SH-SY5Y (cell line): ENCODE data around the gene ZDHHC19.

Experiments used
- GATA2 ChIP-seq: IDR thresholded peaks from 2 replicates; pipeline ENCODE4 v1.6.1; 2011; ENCODE audit warnings: mild to moderate bottlenecking, low read depth, low read length
- GATA3 ChIP-seq: IDR thresholded peaks from 2 replicates; pipeline ENCODE4 v1.6.1; 2011; ENCODE audit warnings: low read depth, mild to moderate bottlenecking, low read length, moderate library complexity

The ZDHHC19 gene

DNA sequence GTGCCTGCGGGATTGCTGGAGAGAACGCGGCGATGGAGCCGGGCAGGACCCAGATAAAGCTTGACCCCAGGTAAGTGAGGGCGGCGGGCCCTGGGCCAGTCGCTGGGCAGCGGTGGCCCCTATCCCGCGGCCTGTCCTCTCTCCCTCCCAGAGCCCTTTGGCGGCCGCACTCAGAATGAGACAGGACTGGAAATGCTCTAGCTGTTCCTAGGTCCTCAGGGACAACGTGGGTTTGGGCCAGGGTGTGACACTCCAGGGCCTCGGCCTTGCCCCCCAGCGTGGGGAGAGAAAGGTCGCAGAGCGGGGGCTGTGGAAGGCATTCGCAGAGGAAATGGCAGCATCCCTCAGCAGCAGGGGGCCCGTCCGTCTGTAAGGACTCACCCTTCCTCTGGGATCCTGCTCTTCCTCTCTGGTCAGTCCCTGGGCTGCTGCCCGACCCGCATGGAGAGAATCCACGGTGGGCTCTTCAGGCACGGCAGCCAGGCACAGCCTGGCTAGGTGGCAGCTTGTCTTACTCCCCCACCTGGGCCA lies 5.5 kb upstream of the ZDHHC19 start:
- TF ChIP-seq GATA2, result no peak
- TF ChIP-seq GATA3, result no peak

DNA sequence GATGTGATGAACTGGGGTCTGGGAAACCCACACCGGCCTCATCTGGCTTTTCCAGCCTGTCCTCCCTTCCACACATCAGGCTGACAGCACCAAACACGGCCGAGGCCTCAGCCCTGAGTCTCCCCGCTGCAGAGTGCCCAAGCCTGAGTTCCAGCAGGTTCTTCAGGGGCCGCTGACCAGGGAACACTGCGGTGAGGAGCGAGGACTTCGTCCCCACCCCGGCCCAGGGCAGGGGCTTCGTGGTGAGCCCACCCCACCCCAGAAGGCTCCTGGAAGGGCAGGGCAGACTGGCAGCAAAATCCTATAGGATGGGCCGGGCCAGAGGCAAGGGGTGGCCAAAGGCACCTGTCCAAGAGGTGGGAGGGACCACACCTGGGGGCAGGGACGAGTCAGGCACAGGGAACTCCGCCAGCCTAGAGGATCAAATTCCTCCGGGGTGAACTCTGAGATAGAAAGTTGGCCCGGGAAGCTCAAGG lies 4.9 kb upstream of the ZDHHC19 start, which contains the start of gene SLC51A:
Gene SLC51A (plus strand): TSS at position 446 of the 476 bp plus-strand sequence. CDS start 179 bp downstream, outside the sequence.
- TF ChIP-seq GATA2 (no peak), GATA3 (no peak)

DNA sequence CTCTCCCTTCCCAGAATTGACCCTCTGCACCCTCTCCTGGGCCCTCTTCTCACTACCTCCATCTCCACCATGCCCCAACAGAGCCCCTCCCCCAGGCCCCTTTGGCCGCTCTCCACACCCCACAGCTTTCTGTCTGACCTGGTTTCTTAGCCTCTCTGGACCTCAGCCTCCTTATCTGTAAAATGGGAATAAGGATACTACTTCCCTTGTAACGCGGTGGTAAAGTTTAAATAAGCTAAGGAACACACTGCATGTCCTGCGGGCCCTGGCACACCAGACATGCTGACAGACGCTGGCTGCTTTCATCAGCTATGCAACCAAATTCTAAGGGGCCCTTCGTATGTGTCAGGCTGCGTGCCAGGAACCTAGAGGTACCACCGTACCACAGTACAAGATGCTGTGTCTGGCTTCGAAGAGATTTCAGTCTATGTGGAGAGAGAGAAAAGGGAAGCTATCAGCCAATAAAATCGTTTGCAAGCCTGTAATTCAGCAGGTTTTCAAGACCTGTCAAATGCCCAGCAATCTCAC lies 4.4 kb upstream of the ZDHHC19 start:
- TF ChIP-seq GATA3, result no peak
- no peak for TF ChIP-seq GATA2

DNA sequence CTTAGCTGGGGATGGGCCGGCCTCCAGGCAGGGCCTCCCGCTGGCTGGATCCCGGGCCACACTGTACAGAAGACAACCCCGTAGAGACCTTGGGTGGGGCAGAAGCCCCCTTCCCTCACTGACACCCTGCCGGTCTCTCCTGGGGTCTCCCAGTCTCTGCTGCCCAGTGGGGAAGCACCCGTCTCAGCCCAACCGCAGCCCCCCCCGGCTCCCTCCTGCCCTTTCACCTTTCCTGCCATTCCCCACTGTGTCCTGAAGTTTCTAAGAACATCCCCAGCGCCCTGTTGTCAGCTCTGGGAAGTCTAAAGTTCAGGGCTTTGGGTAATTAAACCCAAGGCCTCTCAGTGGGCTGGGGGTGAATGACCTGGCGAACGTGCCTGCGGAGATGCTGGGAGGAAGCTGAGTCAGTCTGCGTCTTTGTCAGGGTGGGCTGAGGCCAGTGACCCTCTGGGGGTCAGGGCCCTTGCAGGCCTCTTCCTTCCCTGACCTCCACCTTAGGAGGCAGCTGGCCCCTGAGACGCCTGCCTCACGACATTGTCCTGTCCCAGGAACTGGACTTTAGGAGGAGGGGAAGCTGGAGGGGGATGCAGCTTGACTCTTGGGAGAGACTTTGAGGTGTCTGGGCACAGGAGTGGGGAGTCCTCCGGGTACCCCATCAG lies 3.7 kb upstream of the ZDHHC19 start:
- TF ChIP-seq GATA2, result no peak
- no peak for TF ChIP-seq GATA3

DNA sequence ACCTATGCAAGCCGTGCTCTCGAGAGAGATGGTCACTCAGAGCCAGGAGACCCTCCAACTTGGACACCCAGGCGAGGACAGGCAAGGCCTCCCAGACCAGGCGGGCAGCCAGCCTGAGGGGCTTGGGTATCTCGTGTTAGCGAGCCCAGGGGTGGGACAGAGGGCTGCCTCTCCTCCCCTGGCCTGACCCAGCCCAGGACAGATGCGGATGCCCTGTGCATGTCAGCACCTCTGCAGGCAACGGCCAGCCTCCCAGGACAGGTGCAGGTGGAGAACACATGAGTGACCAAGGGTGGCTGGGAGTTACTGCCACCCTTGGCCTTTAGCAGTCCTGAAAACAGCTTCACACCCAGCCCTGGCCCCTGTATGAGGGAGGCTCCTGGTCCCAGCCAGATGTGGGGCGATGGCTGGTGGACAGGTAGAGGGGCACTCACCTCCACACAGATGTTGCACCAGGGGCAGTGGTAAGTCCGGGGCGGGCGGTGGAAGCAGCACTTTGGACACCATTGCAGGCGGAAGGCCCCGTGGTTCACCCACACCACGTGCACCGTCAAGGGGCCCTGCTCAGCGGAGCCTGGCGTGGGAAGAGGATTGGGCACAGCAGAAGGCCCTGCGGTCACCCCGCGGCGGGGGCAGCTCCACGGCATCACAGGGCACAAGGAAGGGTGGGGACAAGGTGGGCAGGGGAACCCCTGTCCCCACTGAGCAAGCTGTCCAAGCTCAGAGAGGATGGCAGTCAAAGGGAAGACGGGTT lies 2.1 kb downstream of the ZDHHC19 start:
- TF ChIP-seq GATA3, result no peak
- no peak for TF ChIP-seq GATA2

DNA sequence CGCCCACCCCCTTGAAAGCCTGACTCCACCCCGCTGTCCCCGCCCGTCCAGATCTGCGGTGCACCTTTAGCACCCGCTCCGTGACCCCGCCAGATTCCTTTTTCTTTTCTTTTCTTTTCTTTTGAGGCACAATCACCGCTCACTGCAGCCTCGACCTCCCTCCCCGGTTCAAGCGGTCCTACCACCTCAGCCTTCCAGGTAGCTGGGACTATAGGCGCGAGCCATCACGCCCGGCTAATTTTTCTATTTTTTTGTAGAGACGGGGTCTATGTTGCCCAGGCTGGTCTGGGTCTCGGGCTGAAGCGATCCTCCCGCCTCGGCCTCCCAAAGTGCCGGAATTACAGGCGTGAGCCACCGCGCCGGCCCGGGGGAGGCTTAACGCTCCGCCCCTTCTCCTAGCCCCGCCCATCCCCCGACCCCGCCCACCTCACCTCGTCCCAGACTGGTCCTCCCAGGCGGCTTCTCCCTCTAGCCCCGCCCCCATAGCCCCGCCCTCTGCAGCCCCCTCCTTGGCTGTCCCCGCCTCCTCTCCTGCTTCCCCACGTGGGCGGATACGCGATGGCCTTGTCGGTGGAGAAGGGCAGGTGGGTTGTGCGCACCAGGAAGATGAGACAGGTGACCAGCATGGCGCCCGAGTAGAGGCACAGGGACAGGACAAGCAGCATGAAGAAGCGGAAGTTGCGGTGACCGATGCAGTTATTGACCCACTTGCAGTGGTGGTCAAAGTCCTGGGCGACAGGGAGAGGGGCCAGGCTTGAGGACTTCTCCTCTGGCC lies 3.2 kb downstream of the ZDHHC19 start:
- TF ChIP-seq GATA3 (no peak), GATA2 (no peak)

DNA sequence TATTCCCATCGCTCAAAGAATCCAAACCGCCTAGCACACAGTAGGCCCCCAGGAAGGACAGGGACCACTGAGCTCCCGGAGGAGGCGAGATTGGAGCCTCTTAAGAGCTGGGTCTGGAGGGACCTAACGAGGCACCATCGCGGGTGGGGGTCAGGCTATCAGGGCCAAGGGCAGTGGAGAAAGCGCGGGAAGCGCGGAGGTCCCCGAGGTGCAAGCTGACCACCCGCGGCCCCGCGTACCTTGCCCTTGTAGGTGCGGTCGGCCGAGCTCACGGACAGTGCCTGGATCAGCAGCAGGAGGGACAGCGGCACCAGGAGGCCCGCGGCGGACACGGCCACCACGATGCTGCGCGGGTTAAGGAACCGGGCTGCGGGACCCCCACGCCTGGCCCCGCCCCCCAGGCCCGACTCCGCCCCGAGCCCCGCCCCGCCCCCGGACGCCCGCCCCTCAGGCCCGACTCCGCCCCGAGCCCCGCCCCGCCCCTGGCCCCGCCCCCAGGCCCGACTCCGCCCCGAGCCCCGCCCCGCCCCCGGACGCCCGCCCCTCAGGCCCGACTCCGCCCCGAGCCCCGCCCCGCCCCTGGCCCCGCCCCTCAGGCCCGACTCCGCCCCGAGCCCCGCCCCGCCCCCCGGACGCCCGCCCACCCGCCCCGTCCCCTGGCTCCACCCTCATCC lies 3.9 kb downstream of the ZDHHC19 start:
- TF ChIP-seq GATA2, result no peak

DNA sequence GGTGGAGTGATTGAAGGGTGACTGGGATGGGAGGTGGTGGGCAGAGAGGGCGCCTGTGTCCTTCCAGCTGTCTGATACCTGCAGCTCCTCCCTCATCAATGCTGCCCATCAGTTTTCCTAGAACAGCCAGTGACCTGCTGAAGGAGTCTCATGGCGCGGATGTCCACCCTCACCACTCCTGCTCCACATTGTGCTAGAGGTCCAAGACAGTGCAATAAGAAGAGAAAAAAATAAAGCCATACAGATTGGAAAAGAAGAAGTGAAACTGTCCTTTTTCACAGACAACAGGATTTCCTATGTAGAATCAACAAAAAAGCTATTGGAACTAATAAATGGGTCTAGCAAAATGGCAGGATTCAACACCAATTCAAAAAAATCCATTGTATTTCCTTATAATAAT lies 7.4 kb downstream of the ZDHHC19 start:
- TF ChIP-seq GATA2 (no peak), GATA3 (no peak)

DNA sequence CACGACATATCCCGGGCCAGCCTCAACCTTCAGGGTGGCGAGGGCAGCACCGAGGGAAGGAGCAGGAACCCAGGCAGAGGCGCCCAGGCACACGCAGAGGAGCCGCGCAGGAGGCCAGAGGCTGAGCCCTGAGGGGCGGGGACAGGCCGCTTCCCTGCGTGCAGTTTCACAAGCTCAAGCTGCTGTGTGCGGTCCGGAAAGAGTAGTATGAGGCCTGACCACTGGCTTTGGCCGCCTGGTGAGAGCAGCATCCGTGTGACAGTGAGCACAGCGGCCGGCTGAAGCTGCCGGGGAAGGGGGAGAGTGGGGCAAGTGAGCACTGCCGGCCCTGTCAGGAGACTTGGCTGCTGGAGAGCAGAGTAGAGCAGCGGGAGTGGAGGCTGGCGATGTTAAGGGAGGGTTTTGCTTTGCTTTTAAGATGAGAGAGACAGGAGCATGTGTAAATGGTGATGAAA lies 8.7 kb downstream of the ZDHHC19 start:
- TF ChIP-seq GATA2 (no peak), GATA3 (no peak)

DNA sequence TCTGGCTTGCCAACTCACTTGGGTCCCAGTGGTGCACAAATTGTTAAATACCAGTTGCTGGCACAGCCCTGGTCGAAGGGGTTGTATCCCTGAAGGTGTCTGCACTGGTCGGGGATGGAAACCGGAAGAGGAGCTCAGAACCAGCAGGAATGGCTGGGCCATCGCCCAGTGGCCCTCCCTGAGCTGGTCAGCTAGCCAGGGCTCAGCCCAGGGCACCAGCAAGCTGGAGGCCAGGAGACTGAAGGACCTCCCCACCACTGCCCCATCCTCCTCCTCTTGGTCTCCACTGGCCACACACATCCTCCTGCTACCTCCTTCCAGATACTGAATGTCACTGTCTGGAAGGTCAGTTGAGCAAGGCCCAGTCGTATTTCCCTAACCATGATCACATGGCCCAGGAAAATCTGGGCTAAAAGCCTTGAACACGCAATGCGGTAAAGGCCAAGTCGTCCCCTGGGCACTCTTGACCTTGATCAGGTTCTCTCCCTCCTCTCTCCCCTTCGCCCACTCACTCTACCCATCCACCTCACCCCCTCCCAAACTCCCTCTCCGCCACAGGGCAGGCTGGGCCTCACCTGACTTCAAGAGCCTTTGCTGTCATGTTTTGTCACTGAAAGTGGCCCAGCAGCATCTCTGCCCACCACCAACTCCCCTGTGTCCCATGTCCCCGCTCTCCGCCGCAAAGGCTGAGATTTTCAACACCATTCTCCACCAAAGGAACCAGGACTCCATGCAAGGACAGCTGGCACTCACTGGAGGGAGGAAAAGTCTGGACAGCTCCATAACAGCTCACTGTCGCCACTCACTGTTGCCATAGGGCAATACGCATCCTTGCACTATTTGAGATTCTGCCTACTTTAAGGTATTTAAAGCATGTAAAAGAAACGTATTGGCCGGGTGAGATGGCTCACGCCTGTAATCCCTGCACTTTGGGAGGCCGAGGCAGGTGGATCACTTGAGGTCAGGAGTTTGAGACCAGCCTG lies 12.1 kb downstream of the ZDHHC19 start:
- no peak for TF ChIP-seq GATA2
- no peak for TF ChIP-seq GATA3

DNA sequence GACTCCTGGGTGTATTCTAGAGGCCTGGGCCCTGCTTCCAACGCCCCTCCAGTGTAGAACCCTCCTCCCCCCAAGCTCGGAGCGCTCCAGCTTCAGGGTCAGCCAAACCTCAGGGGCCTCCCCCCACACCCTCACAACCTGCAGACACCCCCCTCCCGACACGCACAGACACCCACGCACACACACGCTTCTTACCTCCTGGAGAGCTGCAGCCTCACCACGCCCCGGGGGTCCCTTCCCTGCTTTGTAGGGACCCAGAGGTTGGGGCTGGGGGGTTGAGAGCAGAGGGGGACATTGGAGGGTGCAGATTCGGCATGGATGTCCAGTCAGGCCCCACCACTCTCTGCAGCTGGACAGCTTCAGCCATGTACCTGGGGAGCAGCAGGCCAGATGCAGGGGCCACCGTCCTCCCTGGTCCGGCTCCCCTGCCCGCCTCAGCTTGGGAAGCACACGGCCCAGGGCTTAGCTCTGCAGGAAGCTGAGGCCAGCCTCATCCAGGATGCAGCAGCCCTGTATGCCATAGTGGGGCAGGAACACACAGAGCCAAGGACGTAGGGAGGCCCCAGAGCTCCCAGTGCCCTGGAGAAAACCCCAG lies 13.0 kb downstream of the ZDHHC19 start:
- no peak for TF ChIP-seq GATA3

DNA sequence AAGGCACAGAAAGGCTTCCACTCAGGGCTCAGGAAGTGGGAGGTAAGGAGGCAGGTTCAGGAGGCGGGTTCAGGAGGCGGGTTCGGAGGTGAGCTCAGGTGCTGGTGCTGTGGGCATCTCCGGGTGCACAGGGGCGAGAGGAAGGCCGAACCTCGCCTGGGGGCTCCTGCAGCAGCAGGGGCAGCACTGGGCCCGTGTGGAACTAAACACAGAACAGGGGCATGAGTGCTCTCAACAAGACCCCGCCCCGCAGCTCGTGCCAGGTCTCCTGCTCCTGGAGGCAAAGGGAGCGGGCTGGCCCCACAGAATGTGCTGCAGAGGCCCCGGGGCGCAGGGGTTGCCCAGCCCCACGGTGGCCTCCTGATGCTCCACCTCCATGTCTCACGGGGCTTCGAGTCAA lies 13.7 kb downstream of the ZDHHC19 start:
- TF ChIP-seq GATA2 (no peak), GATA3 (no peak)
